Bronchial epithelial cell (primary cell): ENCODE data around the gene HGF. TPM values are rescaled to one million over a fixed set of nuclear protein-coding genes. Genes with fewer than 3 reads are reported as not detected.

Source experiments
- DNase-seq: peaks from one replicate; pipeline ENCODE4 v3.0.0-alpha.2; 2010; ENCODE audit warnings: low read depth
- FAIRE-seq: peaks from 2 replicates; lab custom pipeline; 2011; peaks lifted over from hg19 to GRCh38; lab: Jason Lieb, UNC
- H3K27me3 ChIP-seq: 2 replicates; pipeline ENCODE4 v1.5.1; 2011; ENCODE audit warnings: low read length; ENCODE audit not compliant: control insufficient read depth, insufficient read depth
- H3K36me3 ChIP-seq: 2 replicates; pipeline ENCODE4 v1.5.1; 2011; ENCODE audit warnings: low read length; ENCODE audit not compliant: control insufficient read depth, insufficient read depth
- H3K4me3 ChIP-seq: 2 replicates; pipeline ENCODE4 v1.5.1; 2011; ENCODE audit warnings: mild to moderate bottlenecking, low read depth, low read length, control low read depth
- total RNA-seq: library from RNA; depleted of rRNA; stranded (reverse); fragments of >200 nt; gene quantifications from 2 replicates; pipeline ENCODE4 v1.2.1, GENCODE V29; 2014
- TF ChIP-seq, protein P1 (sequence below): IDR thresholded peaks from 2 replicates; pipeline ENCODE4 v1.5.1; 2011; ENCODE audit warnings: mild to moderate bottlenecking, moderate library complexity, low read length, control low read depth, inconsistent platforms; ENCODE audit not compliant: insufficient read depth, severe bottlenecking

HGF gene
- total RNA-seq, 1 donor from 2014 or later, result 3.7 TPM

DNA sequence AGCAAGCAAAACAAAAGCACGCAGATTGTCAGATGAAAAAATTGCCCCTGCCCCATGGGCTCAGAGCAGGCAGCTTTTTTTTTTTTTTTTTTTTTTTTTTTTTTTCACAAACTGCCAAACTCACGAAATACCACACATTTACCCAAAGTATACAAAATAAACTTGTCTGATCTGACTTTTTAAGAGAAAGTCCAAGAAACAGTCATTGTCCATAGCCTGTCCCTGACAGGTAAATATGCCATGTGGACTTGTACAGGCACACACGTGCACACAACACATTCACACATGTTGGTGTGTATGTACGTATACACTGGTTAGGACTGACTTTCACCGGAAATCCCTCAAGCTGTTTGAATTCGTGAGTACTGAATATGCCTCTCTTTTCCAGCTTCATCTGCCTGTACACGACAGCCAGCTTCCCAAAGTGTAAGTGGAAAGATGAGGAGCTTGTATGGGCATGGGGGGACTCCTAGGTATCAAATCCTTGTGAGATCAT is 929 bp upstream of the HGF start:
- TF ChIP-seq, protein P1, sequence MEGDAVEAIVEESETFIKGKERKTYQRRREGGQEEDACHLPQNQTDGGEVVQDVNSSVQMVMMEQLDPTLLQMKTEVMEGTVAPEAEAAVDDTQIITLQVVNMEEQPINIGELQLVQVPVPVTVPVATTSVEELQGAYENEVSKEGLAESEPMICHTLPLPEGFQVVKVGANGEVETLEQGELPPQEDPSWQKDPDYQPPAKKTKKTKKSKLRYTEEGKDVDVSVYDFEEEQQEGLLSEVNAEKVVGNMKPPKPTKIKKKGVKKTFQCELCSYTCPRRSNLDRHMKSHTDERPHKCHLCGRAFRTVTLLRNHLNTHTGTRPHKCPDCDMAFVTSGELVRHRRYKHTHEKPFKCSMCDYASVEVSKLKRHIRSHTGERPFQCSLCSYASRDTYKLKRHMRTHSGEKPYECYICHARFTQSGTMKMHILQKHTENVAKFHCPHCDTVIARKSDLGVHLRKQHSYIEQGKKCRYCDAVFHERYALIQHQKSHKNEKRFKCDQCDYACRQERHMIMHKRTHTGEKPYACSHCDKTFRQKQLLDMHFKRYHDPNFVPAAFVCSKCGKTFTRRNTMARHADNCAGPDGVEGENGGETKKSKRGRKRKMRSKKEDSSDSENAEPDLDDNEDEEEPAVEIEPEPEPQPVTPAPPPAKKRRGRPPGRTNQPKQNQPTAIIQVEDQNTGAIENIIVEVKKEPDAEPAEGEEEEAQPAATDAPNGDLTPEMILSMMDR, result no peak
- DNase-seq (peak; percentile 19), FAIRE-seq (no peak)
- Histone ChIP-seq H3K36me3 (no peaks in the 10 kb centered on the region), H3K27me3 (peaks cover 6% of the 10 kb centered on the region), H3K4me3 (no peak overlapping the region)

DNA sequence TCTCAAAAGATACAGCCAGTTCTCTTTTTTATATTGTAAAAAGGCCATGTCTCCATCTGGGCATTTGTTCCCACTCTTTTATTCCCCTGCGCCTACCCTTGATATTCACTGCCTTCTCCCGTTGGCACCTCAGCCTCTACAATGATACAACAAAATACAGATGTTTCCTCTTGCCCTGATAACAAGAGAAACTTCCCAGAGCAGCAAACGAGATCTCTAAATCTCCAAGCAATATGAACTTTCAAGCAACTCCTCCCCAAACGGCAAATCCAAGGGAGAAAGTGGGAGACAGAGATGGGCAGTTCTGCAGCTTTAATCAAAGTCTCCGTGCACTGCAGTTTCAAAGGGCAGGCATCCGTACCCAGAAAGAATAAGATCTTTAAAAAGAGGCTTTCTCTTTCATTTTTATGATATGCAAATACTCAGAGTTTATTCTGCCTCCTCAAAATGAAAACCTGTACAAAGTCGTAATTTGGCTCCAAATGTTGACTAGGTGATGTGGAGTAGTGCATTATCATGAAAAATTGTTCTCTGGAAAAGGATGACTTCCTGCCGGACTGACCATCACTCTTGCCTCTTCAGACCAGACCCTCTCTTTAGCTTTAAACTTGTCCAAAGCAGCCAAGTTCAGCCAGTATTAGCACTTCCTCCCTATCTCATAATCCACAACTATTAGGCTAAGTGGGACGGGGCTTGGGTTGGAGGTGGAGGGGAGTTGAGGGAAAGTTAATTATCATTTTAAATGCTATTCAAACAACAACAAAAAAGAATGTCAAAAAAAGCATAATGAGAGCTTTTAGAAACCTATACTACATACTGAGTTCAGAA is 682 bp downstream of the HGF start:
- Histone ChIP-seq H3K36me3 (no peaks in the 10 kb centered on the region), H3K4me3 (no peak overlapping the region), H3K27me3 (peaks cover 7% of the 10 kb centered on the region)
- no peak for FAIRE-seq
- DNase-seq, result no peak
- TF ChIP-seq, protein P1, result no peak

DNA sequence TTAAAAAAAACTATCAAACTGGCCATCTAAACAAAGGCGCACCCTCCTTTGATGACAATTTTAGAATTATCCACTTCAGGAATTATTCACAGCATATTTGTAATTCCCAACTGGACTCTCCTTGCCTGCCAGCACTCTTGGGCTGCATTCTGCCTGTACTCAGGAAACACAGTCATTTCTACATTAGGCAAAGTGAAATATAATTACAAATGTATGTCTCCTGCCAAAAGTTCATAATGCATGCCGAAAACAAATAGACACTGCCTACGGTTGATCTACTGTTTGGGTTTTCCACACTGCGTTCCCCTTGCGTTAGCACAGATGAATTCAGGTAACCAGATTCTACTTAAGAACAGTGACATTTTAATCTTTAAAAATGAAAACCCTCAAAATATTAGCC is 1.9 kb downstream of the HGF start:
- peaks cover 10% of the 10 kb centered on the region for H3K27me3 ChIP-seq
- no peak for DNase-seq
- no peak for FAIRE-seq
- no peaks in the 10 kb centered on the region for H3K36me3 ChIP-seq
- TF ChIP-seq, protein P1, result no peak
- H3K4me3 ChIP-seq, result no peak overlapping the region

DNA sequence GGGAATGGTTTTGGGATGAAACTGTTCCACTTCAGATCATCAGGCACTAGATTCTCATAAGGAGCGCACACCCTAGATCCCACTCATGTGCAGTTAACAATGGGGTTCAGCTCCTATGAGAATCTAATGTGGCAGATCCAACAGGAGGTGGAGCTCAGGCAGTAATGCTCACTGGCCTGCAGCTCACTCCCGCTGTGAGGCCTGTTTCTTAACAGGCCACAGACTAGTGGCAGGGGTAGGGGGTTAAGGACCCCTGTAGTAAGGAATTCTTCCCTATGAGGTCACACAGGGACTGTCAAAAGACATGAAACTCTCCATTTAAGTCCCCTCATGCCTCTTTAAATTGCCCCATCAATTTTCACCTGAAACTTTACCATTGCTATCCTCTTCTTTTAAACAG is 8.0 kb downstream of the HGF start:
- no peak for FAIRE-seq
- Histone ChIP-seq H3K4me3 (no peak overlapping the region), H3K36me3 (no peaks in the 10 kb centered on the region), H3K27me3 (peaks cover 4% of the 10 kb centered on the region)
- no peak for DNase-seq
- TF ChIP-seq, protein P1, result no peak

DNA sequence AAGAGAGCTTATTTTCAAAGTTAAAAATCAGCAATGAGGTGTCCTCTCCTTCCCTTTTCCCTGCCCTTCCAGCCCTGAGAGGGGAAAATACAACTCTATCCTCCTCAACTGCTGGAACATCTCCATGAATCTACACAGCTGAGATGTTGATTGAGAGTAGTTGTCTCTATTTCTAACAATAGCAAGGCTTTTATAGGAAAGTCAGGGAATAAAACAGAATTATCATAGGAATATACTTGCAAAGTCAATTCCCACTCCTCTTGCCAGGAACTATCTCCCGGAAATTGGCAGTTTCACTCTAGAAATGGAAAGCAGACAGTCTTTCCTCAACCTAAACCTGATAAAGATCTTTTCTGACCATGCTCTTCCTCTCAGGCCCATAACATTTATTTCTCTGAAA is 8.8 kb downstream of the HGF start:
- FAIRE-seq (no peak), DNase-seq (no peak)
- TF ChIP-seq, protein P1, result no peak
- no peaks in the 10 kb centered on the region for H3K36me3 ChIP-seq
- H3K27me3 ChIP-seq, result peaks cover 4% of the 10 kb centered on the region
- no peak overlapping the region for H3K4me3 ChIP-seq
